ENCODE results near the gene MRPS9.

The MRPS9 gene

GRCh38 chr2:105039559-105039958 is 1.7 kb downstream of the MRPS9 start:
- ChIA-PET POLR2A (no interaction called here), CTCF (no interaction called here)
- no peak for DNase-seq (ENCODE audit: extremely low spot score)
- TF ChIP-seq CTCF (IDR thresholded peaks at IDR 0.05; ENCODE audit: control extremely low read depth, extremely low read depth, low read depth, missing control alignments), result no peak

DNA sequence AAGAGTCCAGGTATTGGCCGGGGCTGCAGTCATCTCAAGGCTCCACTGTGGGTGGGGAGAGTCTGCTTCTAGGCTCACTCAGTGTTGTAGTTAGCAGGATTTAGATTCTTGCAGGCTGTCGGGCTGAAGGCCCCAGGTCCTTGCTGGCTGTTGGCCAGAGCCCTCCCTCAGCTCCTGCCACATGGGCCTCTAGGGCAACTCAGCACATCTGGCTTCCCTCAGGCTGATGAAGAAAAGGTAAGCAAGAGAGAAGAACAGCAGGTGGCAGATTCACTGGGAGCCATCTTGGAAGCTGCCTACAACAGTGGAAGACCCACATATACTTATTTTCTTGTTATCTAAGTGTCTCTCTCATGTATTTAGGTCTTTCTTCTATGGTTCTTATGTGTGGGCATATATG is 4.3 kb downstream of the MRPS9 start:
- no peak for TF ChIP-seq CTCF (IDR thresholded peaks at IDR 0.05; ENCODE audit: control extremely low read depth, extremely low read depth, low read depth, missing control alignments)
- no peak for DNase-seq (ENCODE audit: extremely low spot score)
- POLR2A ChIA-PET, result no interaction called here
- CTCF ChIA-PET, result interaction anchor here (1.0 to 1.7 kb wide), 5 partner anchors 9 to 30 kb away, joined by 3 to 4 read pairs (median 3); no protein-coding TSS in a partner anchor

DNA sequence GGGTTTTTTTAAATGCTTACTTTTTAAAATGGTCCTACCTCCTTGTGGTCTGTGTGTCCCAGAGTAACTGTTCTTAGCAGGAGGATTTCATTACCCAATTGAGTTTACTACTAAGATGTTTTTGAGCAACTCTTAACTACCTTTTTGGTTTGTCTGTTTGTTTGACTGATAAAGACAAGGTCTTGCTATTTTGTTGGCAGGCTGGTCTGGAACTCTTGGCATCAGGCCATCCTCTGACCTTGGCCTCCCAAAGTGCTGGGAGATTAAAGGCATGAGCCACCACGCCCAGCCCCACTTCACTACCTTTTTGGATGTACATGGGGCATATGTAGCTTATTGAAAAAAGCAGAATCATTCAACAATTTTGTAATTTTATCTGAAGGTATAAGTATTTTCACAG is 14.9 kb downstream of the MRPS9 start:
- ChIA-PET CTCF (interaction anchor here (1.1 to 1.9 kb wide), 2 partner anchors 15 to 25 kb away, joined by 3 to 5 read pairs; partner anchors contain the start of gene MRPS9), POLR2A (no interaction called here)
- no peak for DNase-seq (ENCODE audit: extremely low spot score)
- TF ChIP-seq CTCF (IDR thresholded peaks at IDR 0.05; ENCODE audit: control extremely low read depth, extremely low read depth, low read depth, missing control alignments), result no peak

- POLR2A ChIA-PET, result no interaction called here
- TF ChIP-seq CTCF (IDR thresholded peaks at IDR 0.05; ENCODE audit: control extremely low read depth, extremely low read depth, low read depth, missing control alignments), result no peak
- CTCF ChIA-PET, result no interaction called here
- DNase-seq (ENCODE audit: extremely low spot score), result no peak
Observed at GRCh38 chr2:105055613-105056012, 17.7 kb downstream of the MRPS9 start.

DNA sequence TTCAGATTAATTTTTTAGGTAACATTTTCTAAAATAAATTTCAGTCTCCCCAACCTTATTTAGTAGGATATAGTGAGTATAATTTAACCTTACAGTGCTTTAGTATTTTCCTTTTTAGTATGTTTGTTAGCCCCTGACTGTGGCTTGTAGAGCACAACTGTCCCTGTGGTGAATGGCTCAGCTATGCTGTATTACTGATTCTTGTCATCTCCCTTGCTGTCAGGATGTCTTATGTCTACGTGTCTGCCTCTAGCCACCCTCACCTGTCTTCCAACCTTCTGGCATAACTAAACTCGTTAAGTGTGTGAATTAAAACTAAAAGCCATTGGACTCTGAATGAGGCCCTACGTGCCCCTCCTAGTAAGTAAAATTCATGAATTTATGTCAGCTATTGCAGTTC is 18.4 kb downstream of the MRPS9 start:
- no peak for TF ChIP-seq CTCF (IDR thresholded peaks at IDR 0.05; ENCODE audit: control extremely low read depth, extremely low read depth, low read depth, missing control alignments)
- no peak for DNase-seq (ENCODE audit: extremely low spot score)
- ChIA-PET CTCF (interaction anchor here (1.2 kb wide), 1 partner anchor 14 kb away, joined by 3 read pairs; no protein-coding TSS in a partner anchor), POLR2A (no interaction called here)

GRCh38 chr2:105057005-105057404 is 19.1 kb downstream of the MRPS9 start:
- ChIA-PET CTCF (interaction anchor here (1.2 kb wide), 1 partner anchor 15 kb away, joined by 3 read pairs; no protein-coding TSS in a partner anchor), POLR2A (no interaction called here)
- DNase-seq (ENCODE audit: extremely low spot score), result no peak
- TF ChIP-seq CTCF (IDR thresholded peaks at IDR 0.05; ENCODE audit: control extremely low read depth, extremely low read depth, low read depth, missing control alignments), result no peak

DNA sequence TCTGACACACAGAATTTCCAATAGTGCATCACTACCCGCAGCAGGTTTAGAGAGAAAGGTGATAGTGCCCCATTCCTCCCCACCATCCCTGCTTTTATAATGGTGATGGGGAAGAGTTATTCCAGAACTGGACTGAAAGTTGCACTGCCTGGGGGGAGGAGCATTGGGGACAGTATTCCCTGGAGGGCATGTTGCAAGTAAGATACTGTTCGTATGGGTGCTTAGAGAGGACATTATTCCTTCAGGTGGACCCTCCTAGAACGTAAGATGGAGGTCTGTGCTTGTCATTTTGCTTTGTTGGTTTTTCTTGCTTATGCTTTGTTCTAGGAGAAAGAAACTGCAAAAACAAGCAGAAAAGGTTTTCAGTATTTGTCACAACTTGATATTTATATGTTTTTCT is 23.7 kb downstream of the MRPS9 start:
- no peak for DNase-seq (ENCODE audit: extremely low spot score)
- ChIA-PET CTCF (interaction anchor here (1.4 kb wide), 1 partner anchor 20 kb away, joined by 3 read pairs; no protein-coding TSS in a partner anchor), POLR2A (no interaction called here)
- no peak for TF ChIP-seq CTCF (IDR thresholded peaks at IDR 0.05; ENCODE audit: control extremely low read depth, extremely low read depth, low read depth, missing control alignments)

All from GM10248 (cell line).